HepG2 (cell line): ENCODE measurements around the gene KCNG4. TPM values are rescaled to one million over a fixed set of nuclear protein-coding genes. Genes with fewer than 3 reads are reported as not detected.

Experiments used
- BCL6 ChIP-seq: IDR thresholded peaks from 2 replicates; pipeline ENCODE4 v1.6.1; 2016; ENCODE audit warnings: missing genetic modification reagents, missing compliant biosample characterization
- BHLHE40 ChIP-seq: IDR thresholded peaks from 2 replicates; pipeline ENCODE4 v1.6.1; 2011; ENCODE audit warnings: low read length, improper control_type of control experiment
- FOSL2 ChIP-seq: sonication (generic); formaldehyde crosslinking; IDR thresholded peaks from 2 replicates; pipeline ENCODE4 v1.4.0; 2020; ENCODE audit warnings: missing genetic modification reagents
- KLF12 ChIP-seq: sonication (generic); formaldehyde crosslinking; IDR thresholded peaks from 2 replicates; pipeline ENCODE4 v1.4.0; 2020; ENCODE audit warnings: missing genetic modification reagents, borderline replicate concordance
- NRL ChIP-seq: sonication (generic); formaldehyde crosslinking; IDR thresholded peaks from 2 replicates; pipeline ENCODE4 v1.5.0; 2020; ENCODE audit warnings: missing genetic modification reagents, mild to moderate bottlenecking, moderate library complexity, borderline replicate concordance
- SAP130 ChIP-seq: IDR thresholded peaks from 2 replicates; pipeline ENCODE4 v1.6.1; 2016; ENCODE audit warnings: low read depth
- ZNF644 ChIP-seq: IDR thresholded peaks from 2 replicates; pipeline ENCODE4 v1.6.1; 2016; ENCODE audit warnings: low read depth
- ZNF839 ChIP-seq: sonication (generic); formaldehyde crosslinking; IDR thresholded peaks from 2 replicates; pipeline ENCODE4 v1.4.0; 2020; ENCODE audit warnings: missing genetic modification reagents, mild to moderate bottlenecking, borderline replicate concordance
- polyA plus RNA-seq, 8 experiments: library from polyadenylated mRNA; depleted of rRNA in 3 of 8; stranded (reverse) in 7 of 8; unstranded in 1 of 8; fragments of >200 nt; fragmentation: Illumina TruSeq in 4 of 8; extraction: Trizol in 4 of 8; gene quantifications; 2 replicates each; pipeline versions ENCODE4 v1.2.1 to v1.2.3, GENCODE V29; 2011 to 2016; ENCODE audit warnings: low read depth in 4 of 8, missing spikeins in 1 of 8, mixed read lengths in 1 of 8; ENCODE audit not compliant: insufficient read depth in 1 of 8
- total RNA-seq, 5 experiments: library from RNA; depleted of rRNA; stranded (reverse); fragments of >200 nt; fragmentation: Illumina TruSeq; extraction: Trizol; gene quantifications; 2 replicates each; pipeline ENCODE4 v1.2.3, GENCODE V29; 2016; ENCODE audit warnings: low read depth in 1 of 5
- TF ChIP-seq, protein P1 (sequence below): IDR thresholded peaks from 2 replicates; pipeline ENCODE4 v1.6.1; 2016
- TF ChIP-seq, protein P2 (sequence below): sonication (generic); formaldehyde crosslinking; IDR thresholded peaks from 2 replicates; pipeline ENCODE4 v1.4.0; 2020; ENCODE audit warnings: mild to moderate bottlenecking, missing genetic modification reagents
- TF ChIP-seq, protein P3 (sequence below): sonication (generic); formaldehyde crosslinking; IDR thresholded peaks from 2 replicates; pipeline ENCODE4 v1.4.0; 2020; ENCODE audit warnings: low read depth, mild to moderate bottlenecking, missing genetic modification reagents
- TF ChIP-seq, protein P4 (sequence below): IDR thresholded peaks from 2 replicates; pipeline ENCODE4 v1.6.1; 2016
- TF ChIP-seq, protein P5 (sequence below): sonication (generic); formaldehyde crosslinking; IDR thresholded peaks from 2 replicates; pipeline ENCODE4 v1.4.0; 2020; ENCODE audit warnings: mild to moderate bottlenecking, missing genetic modification reagents, borderline replicate concordance
- TF ChIP-seq, protein P6 (sequence below): sonication (generic); formaldehyde crosslinking; IDR thresholded peaks from 2 replicates; pipeline ENCODE4 v1.4.0; 2020; ENCODE audit warnings: missing genetic modification reagents

Gene KCNG4
- total and polyA plus RNA-seq, 2 of the 13 experiments (the other 11 are each of a cell fraction or from before 2014, with no cell fraction given), result not detected

DNA sequence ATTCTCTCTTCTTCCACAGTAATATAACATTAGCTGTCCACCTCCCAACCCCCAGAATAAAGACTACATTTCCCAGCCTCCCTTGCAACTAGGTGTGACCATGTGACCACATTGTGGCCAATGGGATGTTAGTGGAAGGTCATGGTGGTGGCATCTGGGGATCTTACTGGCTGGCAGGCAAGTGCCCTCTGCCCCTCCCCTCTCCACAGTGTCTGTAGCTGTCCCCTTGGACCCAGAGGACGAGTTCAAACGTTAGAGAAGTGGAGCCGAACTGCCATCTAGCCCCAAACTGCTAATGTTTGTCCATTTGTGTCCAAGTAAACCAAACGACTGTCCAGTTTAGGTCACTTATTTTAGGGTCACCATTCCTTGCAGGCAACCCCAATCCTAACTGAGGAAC is 26.6 kb upstream of the KCNG4 start (continued):
- no peak for TF ChIP-seq KLF12 (CRISPR knock-in tag)
- no peak for TF ChIP-seq NRL (CRISPR knock-in tag)
- TF ChIP-seq, protein P1, sequence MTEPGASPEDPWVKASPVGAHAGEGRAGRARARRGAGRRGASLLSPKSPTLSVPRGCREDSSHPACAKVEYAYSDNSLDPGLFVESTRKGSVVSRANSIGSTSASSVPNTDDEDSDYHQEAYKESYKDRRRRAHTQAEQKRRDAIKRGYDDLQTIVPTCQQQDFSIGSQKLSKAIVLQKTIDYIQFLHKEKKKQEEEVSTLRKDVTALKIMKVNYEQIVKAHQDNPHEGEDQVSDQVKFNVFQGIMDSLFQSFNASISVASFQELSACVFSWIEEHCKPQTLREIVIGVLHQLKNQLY (CRISPR knock-in tag), result no peak
- TF ChIP-seq, protein P2, sequence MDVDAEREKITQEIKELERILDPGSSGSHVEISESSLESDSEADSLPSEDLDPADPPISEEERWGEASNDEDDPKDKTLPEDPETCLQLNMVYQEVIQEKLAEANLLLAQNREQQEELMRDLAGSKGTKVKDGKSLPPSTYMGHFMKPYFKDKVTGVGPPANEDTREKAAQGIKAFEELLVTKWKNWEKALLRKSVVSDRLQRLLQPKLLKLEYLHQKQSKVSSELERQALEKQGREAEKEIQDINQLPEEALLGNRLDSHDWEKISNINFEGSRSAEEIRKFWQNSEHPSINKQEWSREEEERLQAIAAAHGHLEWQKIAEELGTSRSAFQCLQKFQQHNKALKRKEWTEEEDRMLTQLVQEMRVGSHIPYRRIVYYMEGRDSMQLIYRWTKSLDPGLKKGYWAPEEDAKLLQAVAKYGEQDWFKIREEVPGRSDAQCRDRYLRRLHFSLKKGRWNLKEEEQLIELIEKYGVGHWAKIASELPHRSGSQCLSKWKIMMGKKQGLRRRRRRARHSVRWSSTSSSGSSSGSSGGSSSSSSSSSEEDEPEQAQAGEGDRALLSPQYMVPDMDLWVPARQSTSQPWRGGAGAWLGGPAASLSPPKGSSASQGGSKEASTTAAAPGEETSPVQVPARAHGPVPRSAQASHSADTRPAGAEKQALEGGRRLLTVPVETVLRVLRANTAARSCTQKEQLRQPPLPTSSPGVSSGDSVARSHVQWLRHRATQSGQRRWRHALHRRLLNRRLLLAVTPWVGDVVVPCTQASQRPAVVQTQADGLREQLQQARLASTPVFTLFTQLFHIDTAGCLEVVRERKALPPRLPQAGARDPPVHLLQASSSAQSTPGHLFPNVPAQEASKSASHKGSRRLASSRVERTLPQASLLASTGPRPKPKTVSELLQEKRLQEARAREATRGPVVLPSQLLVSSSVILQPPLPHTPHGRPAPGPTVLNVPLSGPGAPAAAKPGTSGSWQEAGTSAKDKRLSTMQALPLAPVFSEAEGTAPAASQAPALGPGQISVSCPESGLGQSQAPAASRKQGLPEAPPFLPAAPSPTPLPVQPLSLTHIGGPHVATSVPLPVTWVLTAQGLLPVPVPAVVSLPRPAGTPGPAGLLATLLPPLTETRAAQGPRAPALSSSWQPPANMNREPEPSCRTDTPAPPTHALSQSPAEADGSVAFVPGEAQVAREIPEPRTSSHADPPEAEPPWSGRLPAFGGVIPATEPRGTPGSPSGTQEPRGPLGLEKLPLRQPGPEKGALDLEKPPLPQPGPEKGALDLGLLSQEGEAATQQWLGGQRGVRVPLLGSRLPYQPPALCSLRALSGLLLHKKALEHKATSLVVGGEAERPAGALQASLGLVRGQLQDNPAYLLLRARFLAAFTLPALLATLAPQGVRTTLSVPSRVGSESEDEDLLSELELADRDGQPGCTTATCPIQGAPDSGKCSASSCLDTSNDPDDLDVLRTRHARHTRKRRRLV, result no peak
- TF ChIP-seq, protein P3, sequence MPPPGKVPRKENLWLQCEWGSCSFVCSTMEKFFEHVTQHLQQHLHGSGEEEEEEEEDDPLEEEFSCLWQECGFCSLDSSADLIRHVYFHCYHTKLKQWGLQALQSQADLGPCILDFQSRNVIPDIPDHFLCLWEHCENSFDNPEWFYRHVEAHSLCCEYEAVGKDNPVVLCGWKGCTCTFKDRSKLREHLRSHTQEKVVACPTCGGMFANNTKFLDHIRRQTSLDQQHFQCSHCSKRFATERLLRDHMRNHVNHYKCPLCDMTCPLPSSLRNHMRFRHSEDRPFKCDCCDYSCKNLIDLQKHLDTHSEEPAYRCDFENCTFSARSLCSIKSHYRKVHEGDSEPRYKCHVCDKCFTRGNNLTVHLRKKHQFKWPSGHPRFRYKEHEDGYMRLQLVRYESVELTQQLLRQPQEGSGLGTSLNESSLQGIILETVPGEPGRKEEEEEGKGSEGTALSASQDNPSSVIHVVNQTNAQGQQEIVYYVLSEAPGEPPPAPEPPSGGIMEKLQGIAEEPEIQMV (CRISPR knock-in tag), result no peak
- TF ChIP-seq, protein P4, sequence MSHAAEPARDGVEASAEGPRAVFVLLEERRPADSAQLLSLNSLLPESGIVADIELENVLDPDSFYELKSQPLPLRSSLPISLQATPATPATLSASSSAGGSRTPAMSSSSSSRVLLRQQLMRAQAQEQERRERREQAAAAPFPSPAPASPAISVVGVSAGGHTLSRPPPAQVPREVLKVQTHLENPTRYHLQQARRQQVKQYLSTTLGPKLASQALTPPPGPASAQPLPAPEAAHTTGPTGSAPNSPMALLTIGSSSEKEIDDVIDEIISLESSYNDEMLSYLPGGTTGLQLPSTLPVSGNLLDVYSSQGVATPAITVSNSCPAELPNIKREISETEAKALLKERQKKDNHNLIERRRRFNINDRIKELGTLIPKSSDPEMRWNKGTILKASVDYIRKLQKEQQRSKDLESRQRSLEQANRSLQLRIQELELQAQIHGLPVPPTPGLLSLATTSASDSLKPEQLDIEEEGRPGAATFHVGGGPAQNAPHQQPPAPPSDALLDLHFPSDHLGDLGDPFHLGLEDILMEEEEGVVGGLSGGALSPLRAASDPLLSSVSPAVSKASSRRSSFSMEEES, result 0 out of 2 replicates have a peak, but pooled peaks have one; percentile 52
- peak; percentile 41; the same call in 1 of the 2 replicates for TF ChIP-seq FOSL2 (CRISPR knock-in tag)
- TF ChIP-seq, protein P5, sequence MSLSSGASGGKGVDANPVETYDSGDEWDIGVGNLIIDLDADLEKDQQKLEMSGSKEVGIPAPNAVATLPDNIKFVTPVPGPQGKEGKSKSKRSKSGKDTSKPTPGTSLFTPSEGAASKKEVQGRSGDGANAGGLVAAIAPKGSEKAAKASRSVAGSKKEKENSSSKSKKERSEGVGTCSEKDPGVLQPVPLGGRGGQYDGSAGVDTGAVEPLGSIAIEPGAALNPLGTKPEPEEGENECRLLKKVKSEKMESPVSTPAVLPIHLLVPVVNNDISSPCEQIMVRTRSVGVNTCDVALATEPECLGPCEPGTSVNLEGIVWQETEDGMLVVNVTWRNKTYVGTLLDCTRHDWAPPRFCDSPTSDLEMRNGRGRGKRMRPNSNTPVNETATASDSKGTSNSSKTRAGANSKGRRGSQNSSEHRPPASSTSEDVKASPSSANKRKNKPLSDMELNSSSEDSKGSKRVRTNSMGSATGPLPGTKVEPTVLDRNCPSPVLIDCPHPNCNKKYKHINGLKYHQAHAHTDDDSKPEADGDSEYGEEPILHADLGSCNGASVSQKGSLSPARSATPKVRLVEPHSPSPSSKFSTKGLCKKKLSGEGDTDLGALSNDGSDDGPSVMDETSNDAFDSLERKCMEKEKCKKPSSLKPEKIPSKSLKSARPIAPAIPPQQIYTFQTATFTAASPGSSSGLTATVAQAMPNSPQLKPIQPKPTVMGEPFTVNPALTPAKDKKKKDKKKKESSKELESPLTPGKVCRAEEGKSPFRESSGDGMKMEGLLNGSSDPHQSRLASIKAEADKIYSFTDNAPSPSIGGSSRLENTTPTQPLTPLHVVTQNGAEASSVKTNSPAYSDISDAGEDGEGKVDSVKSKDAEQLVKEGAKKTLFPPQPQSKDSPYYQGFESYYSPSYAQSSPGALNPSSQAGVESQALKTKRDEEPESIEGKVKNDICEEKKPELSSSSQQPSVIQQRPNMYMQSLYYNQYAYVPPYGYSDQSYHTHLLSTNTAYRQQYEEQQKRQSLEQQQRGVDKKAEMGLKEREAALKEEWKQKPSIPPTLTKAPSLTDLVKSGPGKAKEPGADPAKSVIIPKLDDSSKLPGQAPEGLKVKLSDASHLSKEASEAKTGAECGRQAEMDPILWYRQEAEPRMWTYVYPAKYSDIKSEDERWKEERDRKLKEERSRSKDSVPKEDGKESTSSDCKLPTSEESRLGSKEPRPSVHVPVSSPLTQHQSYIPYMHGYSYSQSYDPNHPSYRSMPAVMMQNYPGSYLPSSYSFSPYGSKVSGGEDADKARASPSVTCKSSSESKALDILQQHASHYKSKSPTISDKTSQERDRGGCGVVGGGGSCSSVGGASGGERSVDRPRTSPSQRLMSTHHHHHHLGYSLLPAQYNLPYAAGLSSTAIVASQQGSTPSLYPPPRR (CRISPR knock-in tag), result no peak
- TF ChIP-seq, protein P6, sequence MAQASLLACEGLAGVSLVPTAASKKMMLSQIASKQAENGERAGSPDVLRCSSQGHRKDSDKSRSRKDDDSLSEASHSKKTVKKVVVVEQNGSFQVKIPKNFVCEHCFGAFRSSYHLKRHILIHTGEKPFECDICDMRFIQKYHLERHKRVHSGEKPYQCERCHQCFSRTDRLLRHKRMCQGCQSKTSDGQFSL (CRISPR knock-in tag), result no peak
- peak; percentile 57 for TF ChIP-seq SAP130 (CRISPR knock-in tag)
- TF ChIP-seq ZNF644 (CRISPR knock-in tag), result peak; percentile 38; the same call in 1 of the 2 replicates
- no peak for TF ChIP-seq BCL6 (CRISPR knock-in tag)
- 0 out of 2 replicates have a peak, but pooled peaks have one; percentile 22 for TF ChIP-seq BHLHE40
- TF ChIP-seq ZNF839, result no peak
